NCI-H146 (cell line): ENCODE results near the gene SF3A2.

Experiments used
- DNase-seq: peaks from one replicate; lab custom pipeline; 2025; lab: John Stamatoyannopoulos, UW

Gene SF3A2

DNA sequence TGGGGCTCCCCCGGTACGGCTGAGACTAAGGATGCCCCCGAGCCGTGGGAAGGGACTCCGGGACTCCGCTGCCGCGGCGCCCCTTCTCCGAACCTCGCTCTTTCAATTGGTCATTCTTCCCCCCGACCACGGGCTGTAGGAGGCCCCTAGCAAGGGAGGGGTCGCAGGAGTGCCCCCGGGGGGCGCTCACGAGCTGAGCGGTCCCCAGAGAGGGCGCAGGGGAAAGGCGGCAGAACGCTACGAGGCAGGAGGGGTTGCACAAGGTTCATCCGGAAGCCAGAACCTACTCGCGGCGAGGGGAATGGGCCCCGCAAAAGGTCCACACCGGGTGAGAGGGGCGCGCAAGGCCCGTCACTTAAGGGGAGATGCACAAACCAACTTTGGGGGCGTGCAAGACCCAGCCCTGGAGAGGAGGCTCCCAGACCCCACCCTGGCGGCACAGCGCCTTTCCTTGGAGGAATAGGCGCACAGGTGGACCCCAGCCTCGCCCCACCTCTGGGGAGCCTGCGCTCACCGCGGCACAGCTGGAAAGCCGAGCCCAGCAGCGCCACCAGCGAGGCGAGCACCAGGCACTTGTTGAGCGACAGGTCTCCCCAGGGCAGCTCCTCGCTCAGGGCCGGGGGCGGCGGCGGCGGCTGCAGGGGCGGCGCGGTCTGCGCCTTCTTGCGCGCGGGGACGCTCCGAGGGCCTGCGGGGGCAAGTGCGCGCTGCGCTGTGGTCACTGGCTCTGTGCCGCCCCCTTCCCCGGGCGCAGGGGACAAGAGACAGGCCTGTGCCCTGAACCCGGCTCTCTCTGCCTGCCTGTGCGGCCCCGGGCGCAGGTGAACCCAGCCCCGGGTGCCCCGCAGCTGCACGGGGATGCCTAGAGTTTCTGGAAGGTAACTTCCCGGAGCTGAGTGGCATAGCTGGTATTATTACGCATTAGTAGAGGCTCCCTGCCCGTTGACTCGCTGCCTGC lies 16.8 kb downstream of the SF3A2 start:
- no peak for DNase-seq

DNA sequence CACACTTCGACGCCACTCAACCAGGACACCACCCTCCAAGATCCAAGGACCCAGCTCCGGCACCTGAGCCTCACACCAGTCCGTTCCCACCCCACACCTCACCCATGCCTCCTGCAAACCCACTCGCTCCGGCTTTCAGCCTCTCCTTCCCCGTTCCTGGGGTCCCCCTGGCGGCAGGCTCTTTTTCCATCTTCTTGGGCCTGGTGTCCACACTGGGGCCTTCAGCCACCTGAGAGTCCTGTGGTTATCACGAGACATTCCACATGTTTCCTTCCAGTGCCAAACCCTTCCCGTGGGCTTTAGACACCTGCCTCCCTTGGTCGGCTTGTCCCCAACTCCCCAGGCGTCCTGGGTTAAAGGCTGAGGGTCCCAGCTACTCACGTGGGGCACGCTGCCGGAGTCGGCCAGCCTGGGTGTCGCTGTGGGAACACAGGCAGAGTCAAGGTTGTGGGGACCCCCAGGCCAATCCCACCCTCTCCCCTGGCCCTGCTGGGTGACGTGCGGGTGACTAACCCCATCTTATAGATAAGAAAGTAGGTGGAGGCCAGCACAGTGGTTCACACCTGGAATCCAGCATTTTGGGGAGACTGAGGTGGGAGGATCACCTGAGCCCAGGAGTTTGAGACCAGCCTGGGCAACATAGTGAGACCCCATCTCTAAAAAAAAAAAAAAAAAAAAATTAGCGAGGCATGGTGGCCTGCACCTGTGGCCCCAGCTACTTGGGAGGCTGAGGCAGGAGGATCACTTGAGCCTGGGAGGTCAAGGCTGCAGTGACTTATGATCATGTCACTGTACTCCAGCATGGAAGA lies 17.6 kb downstream of the SF3A2 start:
- DNase-seq = no peak

GRCh38 chr19:2255112-2255845 lies 18.7 kb downstream of the SF3A2 start:
- no peak for DNase-seq

GRCh38 chr19:2255982-2256685 lies 19.5 kb downstream of the SF3A2 start, which contains the start of gene JSRP1:
TSS of gene JSRP1 (minus strand) at chr19:2256417. CDS start at chr19:2255314, 1,103 bp downstream.
- DNase-seq = peak; percentile 87

- DNase-seq = no peak
These were observed 22.7 kb downstream of the SF3A2 start for GRCh38 chr19:2259336-2259735.

GRCh38 chr19:2260341-2260805 lies 23.7 kb downstream of the SF3A2 start:
- DNase-seq = no peak

DNA sequence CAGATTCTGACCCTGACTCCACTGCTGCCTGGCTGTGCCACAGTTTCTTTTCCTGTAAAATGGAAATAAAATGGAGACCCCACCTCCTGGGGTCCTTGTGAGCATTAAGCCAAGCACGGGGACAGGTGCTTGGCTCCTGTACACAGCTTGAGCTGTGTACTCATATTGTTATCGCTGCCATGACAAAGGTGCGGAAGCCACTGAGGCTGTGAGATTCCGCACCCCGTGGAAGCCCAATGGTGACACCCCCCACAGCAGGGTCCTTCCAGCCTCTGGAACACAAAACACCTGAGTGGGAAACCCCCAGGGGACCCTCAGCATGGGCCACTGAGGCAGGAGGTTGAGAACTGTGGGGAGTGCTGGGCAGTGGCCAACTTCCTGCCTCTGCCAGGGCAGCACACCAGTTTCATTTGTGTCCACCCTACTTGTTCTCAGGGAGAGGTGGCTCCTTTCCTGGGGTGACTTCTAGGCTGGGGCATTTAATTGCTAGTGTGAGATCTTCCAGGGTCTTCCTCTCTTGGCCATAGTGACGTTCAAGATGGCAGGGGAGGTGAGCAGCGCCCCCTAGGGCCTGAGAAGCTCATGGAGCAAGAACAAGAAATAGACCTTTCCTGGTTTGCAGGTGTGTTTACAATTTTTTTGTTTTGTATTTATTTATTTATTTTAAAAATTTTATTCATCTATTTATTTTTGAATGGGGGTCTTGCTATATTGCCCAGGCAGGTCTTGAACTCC lies 25.0 kb downstream of the SF3A2 start:
- no peak for DNase-seq

- DNase-seq = no peak
These were observed 29.8 kb downstream of the SF3A2 start for GRCh38 chr19:2266183-2266993.

DNA sequence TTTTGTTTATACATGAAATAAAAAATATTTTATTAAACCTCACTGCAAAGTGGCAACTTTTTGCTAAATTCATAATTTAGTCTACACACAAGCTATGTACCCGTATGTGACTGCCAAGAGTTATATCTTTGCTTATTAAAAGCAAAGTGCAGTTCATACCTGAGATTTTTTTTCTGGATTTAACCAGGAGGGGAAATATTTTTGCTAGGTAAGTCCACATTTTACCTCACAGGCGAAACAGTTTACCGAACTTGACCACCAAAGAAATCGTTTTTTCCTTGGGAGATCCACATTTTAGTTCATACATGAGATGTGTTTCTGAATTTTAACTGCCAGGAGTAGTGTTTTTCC lies 31.8 kb downstream of the SF3A2 start:
- no peak for DNase-seq

DNA sequence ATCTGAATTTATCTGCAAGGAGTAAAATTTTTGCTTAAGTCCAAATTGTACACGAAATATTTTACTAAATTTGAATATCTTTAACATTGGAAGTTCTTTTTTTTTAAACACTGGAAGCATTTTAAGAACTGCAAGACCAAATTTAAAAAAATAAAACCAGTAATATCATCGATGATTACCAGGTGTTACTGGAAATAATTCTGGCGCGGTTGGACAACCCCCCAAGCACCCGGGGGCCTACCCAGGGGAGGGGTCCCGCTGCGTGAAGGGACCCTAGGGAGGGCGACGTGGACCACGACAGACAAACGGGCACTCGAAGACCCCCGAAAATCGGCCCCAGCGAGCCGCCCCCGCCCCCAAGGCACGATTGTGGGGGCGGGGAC lies 32.2 kb downstream of the SF3A2 start:
- no peak for DNase-seq

DNA sequence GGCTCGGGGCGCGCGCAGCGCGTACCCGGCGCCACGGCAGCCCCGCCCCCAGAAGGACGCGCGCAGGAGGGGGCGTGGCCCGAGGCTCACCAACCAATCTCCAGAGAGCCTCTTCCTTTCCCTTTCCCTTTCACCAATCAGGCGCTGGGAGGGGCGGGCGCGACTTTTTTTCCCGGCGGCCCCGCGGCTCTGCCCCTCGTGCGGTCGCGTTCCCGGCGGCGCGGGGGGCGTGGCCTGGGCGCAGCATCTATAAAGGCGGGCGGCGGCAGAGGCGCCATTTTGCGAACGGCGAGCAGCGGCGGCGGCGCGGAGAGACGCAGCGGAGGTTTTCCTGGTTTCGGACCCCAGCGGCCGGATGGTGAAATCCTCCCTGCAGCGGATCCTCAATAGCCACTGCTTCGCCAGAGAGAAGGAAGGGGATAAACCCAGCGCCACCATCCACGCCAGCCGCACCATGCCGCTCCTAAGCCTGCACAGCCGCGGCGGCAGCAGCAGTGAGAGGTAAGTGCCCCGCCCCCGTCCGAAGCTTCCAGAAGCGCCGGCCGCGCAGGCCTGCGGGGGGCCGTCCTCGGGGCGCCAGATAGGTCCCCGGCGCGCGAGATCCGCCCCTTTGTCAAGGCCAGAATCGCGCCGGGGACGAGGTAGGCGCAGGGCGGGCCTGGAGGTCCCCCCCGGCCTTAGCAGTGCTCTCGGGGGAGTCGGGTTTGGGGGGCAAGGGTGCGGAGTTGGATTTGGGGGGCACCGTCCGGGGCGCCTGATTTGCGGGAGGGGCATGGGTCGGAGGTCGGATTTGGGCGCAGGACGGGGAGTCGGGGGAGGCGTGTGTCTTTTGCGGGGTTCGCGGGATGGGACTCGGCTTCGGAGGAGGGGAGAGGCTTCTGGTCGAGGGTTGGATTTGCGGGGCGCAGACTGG lies 32.9 kb downstream of the SF3A2 start:
- peak; percentile 90 for DNase-seq

GRCh38 chr19:2270157-2270422 lies 33.5 kb downstream of the SF3A2 start:
- no peak for DNase-seq

DNA sequence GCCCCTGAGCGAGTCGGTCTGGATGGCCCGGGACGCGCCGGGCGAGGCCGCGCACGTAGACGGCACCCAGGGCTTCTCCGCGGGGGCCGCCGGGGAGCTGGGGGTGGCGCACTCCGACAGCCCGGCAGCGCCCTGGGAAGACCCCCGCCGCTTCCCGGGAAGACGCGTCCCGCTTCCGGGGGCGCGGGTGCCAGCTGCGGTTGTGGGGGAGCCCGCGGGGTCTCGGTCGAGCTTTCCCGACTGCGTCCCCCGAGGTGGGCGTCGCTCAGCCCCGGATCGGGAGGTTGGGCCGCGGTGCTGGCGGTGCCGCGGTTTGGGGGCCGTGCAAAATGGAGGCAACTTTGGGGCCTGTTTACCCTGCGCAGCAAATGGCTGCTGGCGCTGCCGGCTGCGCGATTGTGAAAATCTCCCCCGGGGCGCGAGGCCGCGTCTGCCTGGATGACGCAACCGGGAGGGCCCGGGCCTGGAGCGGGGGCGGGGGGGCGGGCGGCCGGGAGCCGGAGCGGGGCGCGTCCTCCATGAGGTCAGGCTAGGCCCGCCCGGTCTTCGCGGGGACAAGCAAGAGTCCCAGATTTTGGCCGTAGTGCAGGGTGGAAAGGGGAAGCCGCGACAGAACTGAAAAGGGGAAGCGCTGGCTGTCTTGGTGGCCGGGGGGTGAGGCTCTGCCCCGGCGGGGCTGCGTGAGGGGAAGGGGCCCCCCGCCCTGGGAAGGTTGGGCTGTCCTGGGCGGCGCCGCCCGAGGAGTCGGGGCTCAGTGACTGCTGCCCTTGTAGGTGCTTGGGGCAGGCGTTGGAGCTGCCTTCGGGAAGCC lies 34.0 kb downstream of the SF3A2 start:
- peak; percentile 64 for DNase-seq

DNA sequence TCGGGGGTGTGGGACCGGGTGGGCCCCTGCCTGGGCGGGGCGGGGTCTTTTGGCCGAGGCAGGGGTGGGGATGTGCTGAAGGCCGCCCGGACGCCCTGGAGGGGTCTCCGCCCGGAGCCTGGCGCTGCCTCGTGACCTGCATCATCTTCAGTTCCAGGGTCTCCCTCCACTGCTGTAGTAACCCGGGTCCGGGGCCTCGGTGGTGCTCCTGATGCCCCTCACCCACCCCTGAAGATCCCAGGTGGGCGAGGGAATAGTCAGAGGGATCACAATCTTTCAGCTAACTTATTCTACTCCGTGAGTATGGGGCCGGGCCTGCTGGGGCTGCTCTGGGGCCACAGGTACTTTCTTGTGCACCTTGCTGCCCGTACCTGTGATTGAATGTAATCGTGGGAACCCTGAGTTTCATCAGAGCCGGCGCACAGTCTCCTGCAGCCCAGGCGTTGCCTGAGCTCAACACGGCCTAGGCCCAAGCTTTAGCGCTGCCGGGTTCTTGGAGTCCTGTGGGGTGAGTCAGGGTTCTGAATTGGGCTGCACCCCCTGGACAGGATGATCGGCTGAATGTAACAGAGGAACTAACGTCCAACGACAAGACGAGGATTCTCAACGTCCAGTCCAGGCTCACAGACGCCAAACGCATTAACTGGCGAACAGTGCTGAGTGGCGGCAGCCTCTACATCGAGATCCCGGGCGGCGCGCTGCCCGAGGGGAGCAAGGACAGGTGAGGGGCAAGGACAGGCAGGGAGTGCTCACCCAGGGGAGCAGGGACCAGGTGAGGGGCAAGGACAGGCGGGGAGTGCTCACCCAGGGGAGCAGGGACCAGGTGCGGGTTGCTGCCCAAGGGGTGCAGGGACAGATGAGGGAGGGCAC lies 34.8 kb downstream of the SF3A2 start:
- no peak for DNase-seq

- DNase-seq = peak; percentile 20
These were observed 36.9 kb downstream of the SF3A2 start for GRCh38 chr19:2273356-2274184.

GRCh38 chr19:2274185-2274711 lies 37.6 kb downstream of the SF3A2 start:
- DNase-seq = no peak
